PC-3 (cell line): Measurements from ENCODE around the gene SFT2D3. TPM values are rescaled to one million over a fixed set of nuclear protein-coding genes. Genes with fewer than 3 reads are reported as not detected.

Experiments
- ATAC-seq: fragments of 200-7000 bp; cut with Tn5 transposase; 2 replicates; pipeline ENCODE4 v1.9.1; 2020; ENCODE audit warnings: mild to moderate bottlenecking, moderate library complexity
- BruUV-seq: library from RNA; stranded (reverse); fragments of 400-500 nt; replicated peaks from 2 replicates; lab custom pipeline; 2021; lab: Mats Ljungman, UMichigan
- CTCF ChIA-PET: fragments of 300-600 bp; sonication (Branson Sonifier 250); formaldehyde crosslinking; loops from one replicate; lab custom pipeline; 2022; ENCODE audit warnings: antibody characterized with exemption; lab: Charles Lee
- POLR2A ChIA-PET: fragments of 300-600 bp; sonication (Branson Sonifier 250); formaldehyde crosslinking; loops from one replicate; lab custom pipeline; 2022; ENCODE audit warnings: antibody characterized with exemption; ENCODE audit not compliant: unreplicated experiment; lab: Charles Lee
- DNase-seq: peaks from one replicate; pipeline ENCODE4 v3.0.0-alpha.2; 2015
- H2AFZ ChIP-seq: fragments of 300-600 bp; sonication (generic); 2 replicates; pipeline ENCODE4 v1.6.0; 2016; ENCODE audit warnings: antibody characterized with exemption, low read length
- H3F3A ChIP-seq: fragments of 300-600 bp; sonication (generic); one replicate; pipeline ENCODE4 v1.6.0; 2017; ENCODE audit warnings: antibody characterized with exemption, low read length, control low read depth, mild to moderate bottlenecking; ENCODE audit not compliant: unreplicated experiment
- H3K27ac ChIP-seq: fragments of 300-600 bp; sonication (generic); 2 replicates; pipeline ENCODE4 v1.5.1; 2016; ENCODE audit warnings: mild to moderate bottlenecking, low read length
- H3K27me3 ChIP-seq: fragments of 300-600 bp; sonication (generic); 2 replicates; pipeline ENCODE4 v1.6.1; 2016; ENCODE audit warnings: low read length, mixed read lengths
- H3K36me3 ChIP-seq: fragments of 300-600 bp; sonication (generic); 2 replicates; pipeline ENCODE4 v1.6.1; 2016; ENCODE audit warnings: low read depth, mixed run types, low read length, mixed read lengths
- H3K4me1 ChIP-seq: fragments of 300-600 bp; sonication (generic); 2 replicates; pipeline ENCODE4 v1.5.1; 2016; ENCODE audit warnings: low read length; ENCODE audit not compliant: insufficient read depth
- H3K4me2 ChIP-seq: fragments of 300-600 bp; sonication (generic); 2 replicates; pipeline ENCODE4 v1.6.0; 2016; ENCODE audit warnings: low read length
- H3K4me3 ChIP-seq: fragments of 300-600 bp; sonication (generic); 2 replicates; pipeline ENCODE4 v1.5.1; 2016; ENCODE audit warnings: mild to moderate bottlenecking, low read length, mixed read lengths
- H3K79me2 ChIP-seq: fragments of 300-600 bp; sonication (generic); 2 replicates; pipeline ENCODE4 v1.6.1; 2017; ENCODE audit warnings: low read length, mixed read lengths
- H3K9ac ChIP-seq: fragments of 300-600 bp; sonication (generic); 2 replicates; pipeline ENCODE4 v1.6.0; 2016; ENCODE audit warnings: mild to moderate bottlenecking, low read length
- H3K9me2 ChIP-seq: fragments of 300-600 bp; sonication (generic); replicated peaks from 2 replicates; pipeline ENCODE4 v1.6.1; 2016; ENCODE audit warnings: mixed run types, low read length, mixed read lengths
- H3K9me3 ChIP-seq: fragments of 300-600 bp; sonication (generic); 2 replicates; pipeline ENCODE4 v1.6.1; 2016; ENCODE audit warnings: low read length, mixed read lengths
- H4K20me1 ChIP-seq: fragments of 300-600 bp; sonication (generic); 2 replicates; pipeline ENCODE4 v1.6.1; 2016; ENCODE audit warnings: low read length, mixed read lengths
- CTCF ChIP-seq: fragments of 300-600 bp; sonication (generic); conservative IDR thresholded peaks from 2 replicates; pipeline ENCODE4 v1.5.1; 2017; ENCODE audit warnings: antibody characterized with exemption, low read depth, mild to moderate bottlenecking, low read length
- EZH2 ChIP-seq: fragments of 300-600 bp; sonication (generic); IDR thresholded peaks from one replicate; pipeline ENCODE4 v1.6.1; 2017; ENCODE audit warnings: antibody characterized with exemption, mild to moderate bottlenecking, low read length; ENCODE audit not compliant: unreplicated experiment
- EZH2phosphoT487 ChIP-seq: fragments of 300-600 bp; sonication (generic); IDR thresholded peaks from 2 replicates; pipeline ENCODE4 v1.6.1; 2018; ENCODE audit warnings: mild to moderate bottlenecking, antibody characterized with exemption, low read length, borderline replicate concordance
- intact Hi-C: fragments of 100-400 bp; cut with micrococcal nuclease; formaldehyde crosslinking; loops from 2 replicates; pipeline ENCODE4 v1.9.0; 2023
- total RNA-seq: library from RNA; depleted of rRNA; stranded (reverse); fragments of >200 nt; gene quantifications from 2 replicates; pipeline ENCODE4 v1.2.3, GENCODE V29; 2014

The SFT2D3 gene
- total RNA-seq, 1 experiment from 2014 or later: 4.2 TPM

- DNase-seq: no peak
- Histone ChIP-seq H3K4me3 (no peak overlapping the region), H3F3A (no peaks in the 10 kb centered on the region), H3K36me3 (no peaks in the 10 kb centered on the region; the same call in 1 of the 2 replicates), H3K27me3 (no peaks in the 10 kb centered on the region), H3K9me2 (no peaks in the 10 kb centered on the region), H3K4me2 (no peak overlapping the region), H4K20me1 (no peaks in the 10 kb centered on the region), H3K79me2 (no peaks in the 10 kb centered on the region), H3K4me1 (no peaks in the 10 kb centered on the region), H3K9me3 (0 out of 2 replicates have a peak, but pooled peaks cover 5% of the 10 kb centered on the region), H3K9ac (no peak overlapping the region), H2AFZ (no peak overlapping the region), H3K27ac (no peak overlapping the region)
- TF ChIP-seq CTCF: no peak
- TF ChIP-seq EZH2phosphoT487: no peak
- TF ChIP-seq EZH2: no peak
- POLR2A ChIA-PET: no interaction called here
- intact Hi-C loops: no loop called here
- CTCF ChIA-PET: no interaction called here
- no peak for ATAC-seq
- no TSS peak for BruUV-seq
Observed at GRCh38 chr2:127665267-127665893, 35.9 kb upstream of the SFT2D3 start.

GRCh38 chr2:127669056-127669455 lies 32.2 kb upstream of the SFT2D3 start:
- H3K27ac ChIP-seq: no peak overlapping the region
- no peak for DNase-seq
- intact Hi-C loops: no loop called here
- no peaks in the 10 kb centered on the region for H3F3A ChIP-seq
- TF ChIP-seq EZH2 (no peak), CTCF (no peak), EZH2phosphoT487 (no peak)
- CTCF ChIA-PET: no interaction called here
- H3K27me3 ChIP-seq: no peaks in the 10 kb centered on the region
- ATAC-seq: no peak
- H3K9ac ChIP-seq: no peak overlapping the region
- no peak overlapping the region for H3K4me3 ChIP-seq
- POLR2A ChIA-PET: no interaction called here
- no peak overlapping the region for H2AFZ ChIP-seq
- no peaks in the 10 kb centered on the region for H4K20me1 ChIP-seq
- no peaks in the 10 kb centered on the region for H3K4me1 ChIP-seq
- H3K36me3 ChIP-seq: no peaks in the 10 kb centered on the region; the same call in 1 of the 2 replicates
- no TSS peak for BruUV-seq
- no peaks in the 10 kb centered on the region for H3K79me2 ChIP-seq
- H3K9me3 ChIP-seq: 0 out of 2 replicates have a peak, but pooled peaks cover 5% of the 10 kb centered on the region
- no peak overlapping the region for H3K4me2 ChIP-seq
- no peaks in the 10 kb centered on the region for H3K9me2 ChIP-seq
